IPS-18a (cell line): ENCODE data around the gene NXF3.

Experiments
- H3K27ac ChIP-seq: one replicate; pipeline ENCODE4 v1.5.1; 2013; ENCODE audit warnings: low read length
- H3K27me3 ChIP-seq: one replicate; pipeline ENCODE4 v1.6.1; 2013; ENCODE audit warnings: mild to moderate bottlenecking, low read length; ENCODE audit not compliant: control insufficient read depth, insufficient read depth
- H3K36me3 ChIP-seq: one replicate; pipeline ENCODE4 v1.6.1; 2013; ENCODE audit warnings: low read depth, low read length; ENCODE audit not compliant: control insufficient read depth
- H3K4me1 ChIP-seq: one replicate; pipeline ENCODE4 v1.6.1; 2013; ENCODE audit warnings: low read depth, low read length; ENCODE audit not compliant: control insufficient read depth
- H3K4me3 ChIP-seq: one replicate; pipeline ENCODE4 v1.5.1; 2013; ENCODE audit warnings: low read length
- H3K9ac ChIP-seq: one replicate; pipeline ENCODE4 v1.6.1; 2013; ENCODE audit warnings: mild to moderate bottlenecking, low read length, moderate library complexity
- H3K9me3 ChIP-seq: one replicate; pipeline ENCODE4 v1.6.1; 2013; ENCODE audit warnings: low read depth, low read length; ENCODE audit not compliant: control insufficient read depth

NXF3 gene

GRCh38 chrX:103100484-103100883 lies 7.5 kb upstream of the NXF3 start:
- no peaks in the 10 kb centered on the region for H3K27me3 ChIP-seq
- no peaks in the 10 kb centered on the region for H3K9me3 ChIP-seq
- no peak overlapping the region for H3K4me3 ChIP-seq
- no peak overlapping the region for H3K9ac ChIP-seq
- no peaks in the 10 kb centered on the region for H3K36me3 ChIP-seq
- no peak overlapping the region for H3K27ac ChIP-seq
- peaks cover 17% of the 10 kb centered on the region for H3K4me1 ChIP-seq

- Histone ChIP-seq H3K36me3 (no peaks in the 10 kb centered on the region), H3K27me3 (no peaks in the 10 kb centered on the region), H3K9me3 (no peaks in the 10 kb centered on the region), H3K4me1 (peaks cover 17% of the 10 kb centered on the region), H3K9ac (no peak overlapping the region), H3K27ac (no peak overlapping the region), H3K4me3 (no peak overlapping the region)
Measured at GRCh38 chrX:103099691-103100090, 6.7 kb upstream of the NXF3 start.

DNA sequence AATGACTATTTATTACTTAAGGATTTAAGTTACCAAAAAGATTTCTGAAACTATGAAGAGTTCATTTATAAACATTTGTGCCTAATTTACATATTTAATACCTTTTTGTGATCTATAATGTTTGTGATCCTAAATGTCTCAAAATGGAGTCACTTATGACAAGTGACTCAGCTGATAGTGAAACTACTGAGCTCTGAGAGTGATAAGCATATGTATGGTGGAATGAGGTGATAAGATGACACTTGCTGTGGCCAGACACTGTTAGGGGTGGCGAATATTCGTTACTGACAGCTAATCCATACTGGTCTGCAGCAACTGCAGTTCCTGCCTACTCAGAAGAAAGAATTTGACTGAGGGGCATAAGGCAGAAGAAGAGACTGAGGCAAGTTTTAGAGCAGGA lies 5.5 kb upstream of the NXF3 start:
- Histone ChIP-seq H3K9ac (no peak overlapping the region), H3K4me3 (no peak overlapping the region), H3K27ac (no peak overlapping the region), H3K4me1 (peaks cover 17% of the 10 kb centered on the region), H3K9me3 (no peaks in the 10 kb centered on the region), H3K27me3 (no peaks in the 10 kb centered on the region), H3K36me3 (no peaks in the 10 kb centered on the region)

GRCh38 chrX:103081051-103081450 lies 11.9 kb downstream of the NXF3 start:
- no peak overlapping the region for H3K4me3 ChIP-seq
- no peak overlapping the region for H3K9ac ChIP-seq
- no peaks in the 10 kb centered on the region for H3K27me3 ChIP-seq
- H3K9me3 ChIP-seq = no peaks in the 10 kb centered on the region
- H3K36me3 ChIP-seq = no peaks in the 10 kb centered on the region
- no peaks in the 10 kb centered on the region for H3K4me1 ChIP-seq
- H3K27ac ChIP-seq = no peak overlapping the region

DNA sequence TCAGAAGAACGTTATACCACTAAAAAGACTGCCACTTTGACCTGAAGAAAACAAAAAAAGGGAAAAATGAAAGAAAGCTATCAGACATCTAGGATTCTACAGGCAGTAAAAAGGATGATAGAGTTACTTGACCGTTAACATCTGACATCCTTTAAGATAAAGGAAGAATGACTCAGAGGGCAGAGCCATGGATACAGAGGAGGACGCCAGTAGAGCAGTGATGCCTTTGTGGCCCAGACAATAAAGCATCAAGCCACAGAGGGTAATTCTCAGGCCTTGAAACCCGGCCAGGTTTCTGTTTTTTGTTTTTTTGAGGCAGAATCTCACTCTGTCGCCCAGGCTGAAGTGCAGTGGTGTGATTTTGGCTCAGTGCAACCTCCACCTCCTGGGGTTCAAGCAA lies 19.5 kb downstream of the NXF3 start:
- Histone ChIP-seq H3K27me3 (no peaks in the 10 kb centered on the region), H3K36me3 (no peaks in the 10 kb centered on the region), H3K4me1 (no peaks in the 10 kb centered on the region), H3K4me3 (no peak overlapping the region), H3K9ac (no peak overlapping the region), H3K9me3 (no peaks in the 10 kb centered on the region), H3K27ac (no peak overlapping the region)

DNA sequence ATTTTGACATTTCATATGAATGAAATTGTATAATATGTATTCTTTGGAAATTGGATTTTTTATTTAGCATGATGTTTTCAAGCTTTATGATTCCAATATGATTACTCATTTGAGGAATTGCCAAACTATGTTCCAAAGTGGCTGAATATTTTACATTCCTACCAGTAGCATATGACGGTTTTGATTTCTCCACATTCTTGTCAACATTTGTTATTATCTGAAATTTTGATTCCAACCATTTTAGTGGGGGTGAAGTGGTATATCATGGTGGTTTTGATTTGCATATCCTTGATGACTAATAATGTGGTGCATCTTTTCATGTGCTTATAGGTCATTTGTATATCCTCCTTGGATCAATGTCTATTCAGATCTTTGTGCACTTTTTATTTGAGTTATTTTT lies 26.3 kb downstream of the NXF3 start:
- H3K27ac ChIP-seq = no peak overlapping the region
- H3K4me1 ChIP-seq = no peaks in the 10 kb centered on the region

DNA sequence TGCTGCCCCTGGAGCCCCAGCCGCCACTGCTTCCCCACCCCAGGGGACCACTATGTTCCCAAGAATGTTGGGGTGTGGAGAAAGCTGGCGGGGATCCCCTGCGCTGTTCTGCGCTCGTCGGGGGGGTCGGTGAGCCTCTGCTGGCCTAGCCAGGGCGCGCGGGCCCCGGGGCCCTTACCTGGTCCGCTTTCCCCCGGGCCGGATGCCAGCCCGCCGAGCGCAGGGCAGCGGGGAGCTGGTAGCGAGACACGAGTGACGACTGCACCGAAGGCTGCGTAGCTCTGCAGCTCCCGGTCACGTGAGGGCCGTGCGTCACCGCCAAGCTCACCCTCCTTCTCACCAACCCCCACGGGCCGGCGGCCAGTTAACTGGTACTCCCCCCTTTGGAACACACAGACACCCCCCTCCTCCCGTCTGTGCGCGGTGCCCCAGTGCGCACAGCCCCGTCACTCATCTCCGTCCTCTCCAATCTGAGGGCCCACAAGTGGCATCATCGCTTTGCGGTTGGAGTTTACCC lies 29.0 kb downstream of the NXF3 start, which contains the start of gene BEX1:
Gene BEX1, minus strand, starts transcription at position 254 of the 517 bp plus-strand sequence. CDS start 897 bp downstream, outside the sequence.
- H3K36me3 ChIP-seq = peaks cover 3% of the 10 kb centered on the region
- H3K27me3 ChIP-seq = no peaks in the 10 kb centered on the region
- peak within 1 kb of the TSS; percentile 51 for H3K4me3 ChIP-seq
- H3K4me1 ChIP-seq = no peaks in the 10 kb centered on the region
- H3K9me3 ChIP-seq = no peaks in the 10 kb centered on the region
- H3K27ac ChIP-seq = no peak within 1 kb of the TSS
- peak within 1 kb of the TSS; percentile 74 for H3K9ac ChIP-seq

More for the DNA sequence above, 26.3 kb downstream of the NXF3 start:
- Histone ChIP-seq H3K9me3 (no peaks in the 10 kb centered on the region), H3K9ac (no peak overlapping the region), H3K4me3 (no peak overlapping the region), H3K36me3 (peaks cover 1% of the 10 kb centered on the region), H3K27me3 (no peaks in the 10 kb centered on the region)

DNA sequence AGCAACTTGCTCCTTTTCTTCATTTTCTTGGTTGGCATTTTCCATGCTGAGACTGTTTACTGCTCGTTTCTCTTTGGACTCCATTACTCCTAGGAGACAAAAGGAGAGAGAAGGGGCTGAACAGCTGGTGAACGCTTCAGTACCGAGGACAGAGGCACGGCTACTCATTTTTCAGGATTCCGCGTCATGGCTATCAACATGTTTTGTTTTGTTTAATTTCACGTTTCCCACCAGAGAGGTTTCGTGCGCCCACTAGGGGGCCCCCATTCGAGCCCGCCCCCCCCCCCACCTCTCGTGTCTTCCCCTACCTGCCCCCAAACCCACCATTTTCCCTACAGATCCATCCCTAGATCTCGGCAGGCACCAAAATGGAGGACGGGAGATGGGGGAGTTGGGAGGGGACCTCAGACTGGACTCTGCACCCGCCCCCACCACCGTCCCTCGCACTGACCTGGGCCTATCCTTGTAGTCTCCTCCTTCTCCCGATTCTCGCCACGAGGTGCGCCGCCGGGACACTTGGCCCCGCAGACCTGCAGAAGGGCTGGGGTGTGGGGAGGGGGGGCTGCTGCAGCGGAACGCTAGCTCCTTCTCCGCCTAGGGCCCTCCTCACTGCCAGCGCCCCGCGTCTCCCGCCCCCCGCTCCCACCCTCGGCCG lies 29.6 kb downstream of the NXF3 start:
- Histone ChIP-seq H3K4me1 (no peaks in the 10 kb centered on the region), H3K4me3 (peak overlapping the region; percentile 51), H3K27ac (no peak overlapping the region), H3K9ac (peak overlapping the region; percentile 74), H3K9me3 (no peaks in the 10 kb centered on the region), H3K27me3 (no peaks in the 10 kb centered on the region), H3K36me3 (peaks cover 3% of the 10 kb centered on the region)

DNA sequence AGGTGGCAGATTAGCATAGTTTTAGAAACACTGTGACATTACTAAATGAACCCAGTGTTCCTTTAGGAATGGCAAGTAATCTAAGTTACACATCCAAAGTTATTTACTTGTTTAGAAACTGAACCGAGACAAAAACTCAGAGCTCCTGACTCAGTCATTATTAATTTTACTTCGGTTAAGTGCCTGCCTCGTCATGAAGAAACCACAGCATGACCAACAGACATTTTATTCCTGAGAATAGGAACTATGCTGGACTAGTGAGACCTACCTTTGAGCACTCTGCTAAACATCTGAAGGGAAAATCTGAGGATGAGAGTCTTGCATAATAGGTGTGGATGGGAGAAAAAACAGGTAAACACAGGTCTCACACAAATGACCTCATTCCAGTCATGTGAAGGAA lies 31.5 kb downstream of the NXF3 start:
- H3K27me3 ChIP-seq = no peaks in the 10 kb centered on the region
- no peaks in the 10 kb centered on the region for H3K9me3 ChIP-seq
- no peak overlapping the region for H3K9ac ChIP-seq
- peaks cover 3% of the 10 kb centered on the region for H3K36me3 ChIP-seq
- H3K27ac ChIP-seq = no peak overlapping the region
- H3K4me1 ChIP-seq = no peaks in the 10 kb centered on the region
- H3K4me3 ChIP-seq = no peak overlapping the region

- Histone ChIP-seq H3K36me3 (peaks cover 3% of the 10 kb centered on the region), H3K4me3 (no peak overlapping the region), H3K27me3 (no peaks in the 10 kb centered on the region), H3K4me1 (no peaks in the 10 kb centered on the region), H3K27ac (no peak overlapping the region), H3K9me3 (no peaks in the 10 kb centered on the region), H3K9ac (no peak overlapping the region)
Measured at GRCh38 chrX:103056902-103057301, 36.0 kb downstream of the NXF3 start.

DNA sequence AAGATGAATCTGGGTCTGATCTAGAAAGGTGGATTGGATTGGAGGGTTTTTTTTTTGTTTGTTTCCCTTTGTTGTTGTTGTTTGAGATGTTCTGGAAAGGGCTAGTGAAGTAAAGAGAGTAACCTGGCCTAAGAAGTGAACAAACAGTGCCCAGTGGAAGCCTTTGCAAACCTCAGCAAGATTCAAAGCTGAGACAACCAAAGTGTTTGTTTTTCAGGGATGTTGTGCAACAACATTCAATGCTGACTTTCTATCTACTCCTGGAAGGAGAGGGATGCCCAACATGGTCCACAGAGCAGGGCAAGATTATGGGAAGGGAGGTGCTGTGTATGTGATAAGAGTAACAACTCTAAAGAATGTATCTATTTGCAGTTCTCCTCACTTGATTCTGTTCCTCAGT lies 40.3 kb downstream of the NXF3 start:
- no peaks in the 10 kb centered on the region for H3K27me3 ChIP-seq
- no peak overlapping the region for H3K4me3 ChIP-seq
- no peak overlapping the region for H3K27ac ChIP-seq
- H3K9me3 ChIP-seq = no peaks in the 10 kb centered on the region
- H3K9ac ChIP-seq = no peak overlapping the region
- H3K36me3 ChIP-seq = no peaks in the 10 kb centered on the region
- H3K4me1 ChIP-seq = peaks cover 3% of the 10 kb centered on the region

DNA sequence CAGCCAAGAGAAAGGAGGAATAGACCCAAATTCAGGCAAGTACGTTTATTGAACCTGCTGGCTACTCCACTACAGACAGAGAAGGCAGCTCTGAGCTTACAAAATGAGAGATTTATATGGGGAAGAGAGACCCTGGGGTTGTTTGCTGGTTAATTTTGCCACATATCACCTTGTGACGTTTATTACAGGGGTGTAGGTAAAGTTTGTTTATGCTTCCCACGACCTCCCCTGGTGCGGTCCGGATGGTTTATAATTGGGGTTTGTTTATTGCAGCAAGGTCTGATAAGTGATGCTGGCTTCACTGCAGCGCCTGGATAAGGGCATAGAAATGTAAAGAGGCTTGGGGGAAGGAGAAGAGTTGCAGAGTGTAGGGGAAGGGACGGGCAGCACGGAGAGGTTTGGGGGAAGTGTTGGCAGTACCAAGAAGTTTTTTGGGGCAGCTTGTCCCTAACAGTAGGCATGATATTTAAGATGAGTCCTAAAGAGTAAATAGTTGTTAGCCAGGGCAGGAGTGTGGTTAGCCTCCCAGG lies 41.6 kb downstream of the NXF3 start:
- peaks cover 3% of the 10 kb centered on the region for H3K4me1 ChIP-seq

More for the DNA sequence above, 41.6 kb downstream of the NXF3 start:
- no peak overlapping the region for H3K9ac ChIP-seq
- H3K9me3 ChIP-seq = no peaks in the 10 kb centered on the region
- H3K27ac ChIP-seq = no peak overlapping the region
- no peaks in the 10 kb centered on the region for H3K36me3 ChIP-seq
- H3K4me3 ChIP-seq = peak overlapping the region; percentile 24
- H3K27me3 ChIP-seq = no peaks in the 10 kb centered on the region
